CD4-positive, alpha-beta T cell treated with Interferon alpha-2 for 1 hour (primary cell): ENCODE data around the gene KLHL25.
"Not testable (repeated sequence)": the region's sequence is repeated elsewhere in the genome, so short reads cannot be mapped to it uniquely, and the experiment has no call there.

Experiments used
- DNase-seq, 2 donors: peaks; one replicate each; pipeline ENCODE4 v3.0.0-alpha.2; 2020 to 2022

The KLHL25 gene

GRCh38 chr15:85794598-85795336 is at the start of gene KLHL25:
Gene KLHL25 (minus strand): TSS chr15:85794925. CDS start chr15:85769810, 25,115 bp downstream.
- DNase-seq, result peak; percentile 94 to 96

GRCh38 chr15:85840802-85841152 is 46.1 kb upstream of the KLHL25 start:
- no peak for DNase-seq

GRCh38 chr15:85840079-85840801 is 45.5 kb upstream of the KLHL25 start:
- peak; percentile 71 to 80 for DNase-seq

GRCh38 chr15:85839643-85840042 is 44.9 kb upstream of the KLHL25 start:
- no peak for DNase-seq

GRCh38 chr15:85838655-85839054 is 43.9 kb upstream of the KLHL25 start:
- no peak for DNase-seq

- no peak for DNase-seq
Observed at GRCh38 chr15:85837881-85838280, 43.2 kb upstream of the KLHL25 start.

GRCh38 chr15:85837011-85837433 is 42.3 kb upstream of the KLHL25 start:
- no peak for DNase-seq

GRCh38 chr15:85834651-85835050 is 39.9 kb upstream of the KLHL25 start:
- no peak for DNase-seq

GRCh38 chr15:85832394-85832793 is 37.7 kb upstream of the KLHL25 start:
- peak; percentile 18 to 39 for DNase-seq

GRCh38 chr15:85831415-85832113 is 36.8 kb upstream of the KLHL25 start:
- peak in 1 of 2 donors; percentile 44 for DNase-seq

GRCh38 chr15:85829754-85830153 is 35.0 kb upstream of the KLHL25 start:
- not testable (repeated sequence) for DNase-seq

GRCh38 chr15:85828874-85829273 is 34.1 kb upstream of the KLHL25 start:
- DNase-seq, result no peak

- DNase-seq, result no peak
Observed at GRCh38 chr15:85828126-85828525, 33.4 kb upstream of the KLHL25 start.

- no peak for DNase-seq
Observed at GRCh38 chr15:85826756-85827515, 32.2 kb upstream of the KLHL25 start.

- no peak for DNase-seq
Observed at GRCh38 chr15:85825719-85826118, 31.0 kb upstream of the KLHL25 start.

GRCh38 chr15:85825118-85825517 is 30.4 kb upstream of the KLHL25 start:
- no peak for DNase-seq

GRCh38 chr15:85821545-85821944 is 26.8 kb upstream of the KLHL25 start:
- DNase-seq, result no peak

GRCh38 chr15:85819938-85820337 is 25.2 kb upstream of the KLHL25 start:
- no peak for DNase-seq

- DNase-seq, result no peak
Observed at GRCh38 chr15:85813234-85813633, 18.5 kb upstream of the KLHL25 start.

- DNase-seq, result no peak
Observed at GRCh38 chr15:85810075-85810474, 15.3 kb upstream of the KLHL25 start.

GRCh38 chr15:85805420-85805819 is 10.7 kb upstream of the KLHL25 start:
- no peak for DNase-seq

- DNase-seq, result no peak
Observed at GRCh38 chr15:85804481-85805170, 9.9 kb upstream of the KLHL25 start.
